ENCODE data around the gene ZNF462. TPM values are rescaled to one million over a fixed set of nuclear protein-coding genes. Genes with fewer than 3 reads are reported as not detected.

The ZNF462 gene
- total RNA-seq, 2 donors from 2014 or later, result 0.67 to 2.6 TPM

- H3K9me3 Mint-ChIP-seq, result peaks cover 12% of the 10 kb centered on the region
- H3K27ac Mint-ChIP-seq, result no peak overlapping the region
- no peaks in the 10 kb centered on the region for H3K36me3 Mint-ChIP-seq (ENCODE audit: low read depth)
- no peak for ATAC-seq (replicated peaks)
- no peak overlapping the region for H3K4me3 Mint-ChIP-seq
- H3K27me3 Mint-ChIP-seq, result no peaks in the 10 kb centered on the region
- no peaks in the 10 kb centered on the region for H3K4me1 Mint-ChIP-seq
These were observed 11.1 kb downstream of the ZNF462 start for GRCh38 chr9:106874031-106874430.

- ATAC-seq (replicated peaks), result no peak
- Mint-ChIP-seq H3K4me1 (no peaks in the 10 kb centered on the region), H3K9me3 (peaks cover 8% of the 10 kb centered on the region)
These were observed 11.7 kb downstream of the ZNF462 start for GRCh38 chr9:106874652-106875051.

GRCh38 chr9:106875529-106875928, 12.6 kb downstream of the ZNF462 start:
- H3K36me3 Mint-ChIP-seq (ENCODE audit: low read depth), result no peaks in the 10 kb centered on the region
- H3K9me3 Mint-ChIP-seq, result peaks cover 8% of the 10 kb centered on the region
- no peak overlapping the region for H3K27ac Mint-ChIP-seq
- H3K4me1 Mint-ChIP-seq, result no peaks in the 10 kb centered on the region
- no peaks in the 10 kb centered on the region for H3K27me3 Mint-ChIP-seq
- no peak for ATAC-seq (replicated peaks)
- no peak overlapping the region for H3K4me3 Mint-ChIP-seq

More at GRCh38 chr9:106874652-106875051, 11.7 kb downstream of the ZNF462 start:
- no peaks in the 10 kb centered on the region for H3K27me3 Mint-ChIP-seq
- no peaks in the 10 kb centered on the region for H3K36me3 Mint-ChIP-seq (ENCODE audit: low read depth)
- no peak overlapping the region for H3K4me3 Mint-ChIP-seq
- H3K27ac Mint-ChIP-seq, result no peak overlapping the region

GRCh38 chr9:106877345-106877744, 14.4 kb downstream of the ZNF462 start:
- Mint-ChIP-seq H3K27ac (no peak overlapping the region), H3K9me3 (peaks cover 12% of the 10 kb centered on the region), H3K4me1 (no peaks in the 10 kb centered on the region), H3K36me3 (ENCODE audit: low read depth) (no peaks in the 10 kb centered on the region), H3K4me3 (no peak overlapping the region), H3K27me3 (no peaks in the 10 kb centered on the region)
- ATAC-seq (replicated peaks), result no peak

- Mint-ChIP-seq H3K4me1 (no peaks in the 10 kb centered on the region), H3K36me3 (ENCODE audit: low read depth) (no peaks in the 10 kb centered on the region), H3K9me3 (peaks cover 12% of the 10 kb centered on the region), H3K4me3 (no peak overlapping the region), H3K27ac (no peak overlapping the region), H3K27me3 (no peaks in the 10 kb centered on the region)
- no peak for ATAC-seq (replicated peaks)
These were observed 15.3 kb downstream of the ZNF462 start for GRCh38 chr9:106878081-106878837.

GRCh38 chr9:106878934-106879333, 16.0 kb downstream of the ZNF462 start:
- H3K9me3 Mint-ChIP-seq, result peaks cover 12% of the 10 kb centered on the region
- no peaks in the 10 kb centered on the region for H3K27me3 Mint-ChIP-seq
- no peaks in the 10 kb centered on the region for H3K36me3 Mint-ChIP-seq (ENCODE audit: low read depth)
- no peak for ATAC-seq (replicated peaks)
- no peak overlapping the region for H3K27ac Mint-ChIP-seq
- no peaks in the 10 kb centered on the region for H3K4me1 Mint-ChIP-seq
- no peak overlapping the region for H3K4me3 Mint-ChIP-seq

- no peaks in the 10 kb centered on the region for H3K27me3 Mint-ChIP-seq
- no peaks in the 10 kb centered on the region for H3K36me3 Mint-ChIP-seq (ENCODE audit: low read depth)
- peaks cover 12% of the 10 kb centered on the region for H3K9me3 Mint-ChIP-seq
- H3K27ac Mint-ChIP-seq, result no peak overlapping the region
- ATAC-seq (replicated peaks), result no peak
- no peak overlapping the region for H3K4me3 Mint-ChIP-seq
- H3K4me1 Mint-ChIP-seq, result no peaks in the 10 kb centered on the region
These were observed 16.5 kb downstream of the ZNF462 start for GRCh38 chr9:106879439-106879882.

- Mint-ChIP-seq H3K27ac (no peak overlapping the region), H3K27me3 (no peaks in the 10 kb centered on the region), H3K9me3 (peaks cover 12% of the 10 kb centered on the region), H3K36me3 (ENCODE audit: low read depth) (no peaks in the 10 kb centered on the region), H3K4me1 (no peaks in the 10 kb centered on the region), H3K4me3 (no peak overlapping the region)
- ATAC-seq (replicated peaks), result no peak
These were observed 17.1 kb downstream of the ZNF462 start for GRCh38 chr9:106880081-106880480.

GRCh38 chr9:106880863-106881262, 17.9 kb downstream of the ZNF462 start:
- no peaks in the 10 kb centered on the region for H3K36me3 Mint-ChIP-seq (ENCODE audit: low read depth)
- H3K9me3 Mint-ChIP-seq, result peaks cover 12% of the 10 kb centered on the region
- H3K27me3 Mint-ChIP-seq, result no peaks in the 10 kb centered on the region
- no peak overlapping the region for H3K27ac Mint-ChIP-seq
- H3K4me1 Mint-ChIP-seq, result no peaks in the 10 kb centered on the region
- ATAC-seq (replicated peaks), result no peak
- H3K4me3 Mint-ChIP-seq, result no peak overlapping the region

GRCh38 chr9:106883030-106883429, 20.1 kb downstream of the ZNF462 start:
- H3K27ac Mint-ChIP-seq, result no peak overlapping the region
- no peaks in the 10 kb centered on the region for H3K36me3 Mint-ChIP-seq (ENCODE audit: low read depth)
- peaks cover 7% of the 10 kb centered on the region for H3K9me3 Mint-ChIP-seq
- H3K4me3 Mint-ChIP-seq, result no peak overlapping the region
- no peaks in the 10 kb centered on the region for H3K4me1 Mint-ChIP-seq
- no peaks in the 10 kb centered on the region for H3K27me3 Mint-ChIP-seq
- no peak for ATAC-seq (replicated peaks)

GRCh38 chr9:106883626-106884190, 20.7 kb downstream of the ZNF462 start:
- peaks cover 7% of the 10 kb centered on the region for H3K9me3 Mint-ChIP-seq
- no peaks in the 10 kb centered on the region for H3K36me3 Mint-ChIP-seq (ENCODE audit: low read depth)
- H3K4me3 Mint-ChIP-seq, result no peak overlapping the region
- H3K4me1 Mint-ChIP-seq, result no peaks in the 10 kb centered on the region
- no peak for ATAC-seq (replicated peaks)
- no peak overlapping the region for H3K27ac Mint-ChIP-seq
- H3K27me3 Mint-ChIP-seq, result no peaks in the 10 kb centered on the region

GRCh38 chr9:106885451-106885850, 22.5 kb downstream of the ZNF462 start:
- Mint-ChIP-seq H3K9me3 (peaks cover 12% of the 10 kb centered on the region), H3K4me1 (no peaks in the 10 kb centered on the region), H3K4me3 (no peak overlapping the region), H3K27me3 (no peaks in the 10 kb centered on the region), H3K36me3 (ENCODE audit: low read depth) (no peaks in the 10 kb centered on the region), H3K27ac (no peak overlapping the region)
- no peak for ATAC-seq (replicated peaks)

GRCh38 chr9:106886111-106887046, 23.4 kb downstream of the ZNF462 start:
- Mint-ChIP-seq H3K36me3 (ENCODE audit: low read depth) (no peaks in the 10 kb centered on the region), H3K27me3 (no peaks in the 10 kb centered on the region), H3K4me1 (no peaks in the 10 kb centered on the region), H3K4me3 (no peak overlapping the region), H3K27ac (no peak overlapping the region), H3K9me3 (peaks cover 10% of the 10 kb centered on the region)
- ATAC-seq (replicated peaks), result no peak

- no peak overlapping the region for H3K27ac Mint-ChIP-seq
- no peak overlapping the region for H3K4me3 Mint-ChIP-seq
- ATAC-seq (replicated peaks), result no peak
- no peaks in the 10 kb centered on the region for H3K4me1 Mint-ChIP-seq
- H3K27me3 Mint-ChIP-seq, result no peaks in the 10 kb centered on the region
- no peaks in the 10 kb centered on the region for H3K36me3 Mint-ChIP-seq (ENCODE audit: low read depth)
- H3K9me3 Mint-ChIP-seq, result peaks cover 9% of the 10 kb centered on the region
These were observed 24.1 kb downstream of the ZNF462 start for GRCh38 chr9:106887066-106887465.

Measured in activated T-helper 17 cell treated with anti-CD3 and anti-CD28 coated beads, Interleukin-2, amount 50 U/mL, for 72 hours (primary cell).